Esophagus muscularis mucosa (tissue), 3 donors: Measurements from ENCODE around the gene RAB11B.

Experiments
- CTCF ChIP-seq, 3 experiments: fragments of 200-600 bp in 2 of 3; fragments of 450-650 bp in 1 of 3; sonication (generic) in 2 of 3; IDR thresholded peaks; one replicate each; pipeline ENCODE4 v1.5.1; 2017 to 2019; ENCODE audit warnings: antibody characterized with exemption in 3 of 3, mild to moderate bottlenecking in 2 of 3, moderate library complexity in 1 of 3
- POLR2A ChIP-seq: fragments of 450-650 bp; IDR thresholded peaks from one replicate; pipeline ENCODE4 v1.6.1; 2017; ENCODE audit warnings: antibody characterized with exemption, moderate library complexity, mild to moderate bottlenecking, low read depth
- POLR2AphosphoS5 ChIP-seq, 2 donors: sonication (generic); formaldehyde crosslinking; IDR thresholded peaks; one replicate each; pipeline ENCODE4 v1.6.1; 2017; ENCODE audit warnings: antibody characterized with exemption in 2 of 2

- TF ChIP-seq CTCF (IDR thresholded peaks at IDR 0.05) (no peak), POLR2AphosphoS5 (IDR thresholded peaks at IDR 0.05) (no peak), POLR2A (no peak)
These were observed 30.0 kb upstream of the RAB11B start for GRCh38 chr19:8360196-8360595.
